ENCODE results near the gene ARHGAP11A.

ARHGAP11A gene

GRCh38 chr15:32657198-32657883, 42.0 kb downstream of the ARHGAP11A start:
- DNase-seq (ENCODE audit: low spot score) = no peak

GRCh38 chr15:32657941-32658340, 42.6 kb downstream of the ARHGAP11A start:
- no peak for DNase-seq (ENCODE audit: low spot score)

GRCh38 chr15:32659340-32660155, 44.2 kb downstream of the ARHGAP11A start:
- DNase-seq (ENCODE audit: low spot score) = no peak

- no peak for DNase-seq (ENCODE audit: low spot score)
Observed at GRCh38 chr15:32663671-32664070, 48.4 kb downstream of the ARHGAP11A start.

- DNase-seq (ENCODE audit: low spot score) = no peak
Observed at GRCh38 chr15:32664796-32665195, 49.5 kb downstream of the ARHGAP11A start.

GRCh38 chr15:32667321-32667720, 52.0 kb downstream of the ARHGAP11A start:
- no peak for DNase-seq (ENCODE audit: low spot score)

GRCh38 chr15:32668942-32669341, 53.6 kb downstream of the ARHGAP11A start:
- DNase-seq (ENCODE audit: low spot score) = no peak

GRCh38 chr15:32669896-32670611, 54.8 kb downstream of the ARHGAP11A start:
- DNase-seq (ENCODE audit: low spot score) = no peak

- DNase-seq (ENCODE audit: low spot score) = no peak
Observed at GRCh38 chr15:32670623-32671022, 55.3 kb downstream of the ARHGAP11A start.

GRCh38 chr15:32671339-32672325, 56.3 kb downstream of the ARHGAP11A start:
- no peak for DNase-seq (ENCODE audit: low spot score)

- DNase-seq (ENCODE audit: low spot score) = no peak
Observed at GRCh38 chr15:32674681-32675080, 59.4 kb downstream of the ARHGAP11A start.

- DNase-seq (ENCODE audit: low spot score) = no peak
Observed at GRCh38 chr15:32675466-32675865, 60.2 kb downstream of the ARHGAP11A start.

GRCh38 chr15:32676169-32676568, 60.9 kb downstream of the ARHGAP11A start:
- no peak for DNase-seq (ENCODE audit: low spot score)

GRCh38 chr15:32677238-32677750, 62.0 kb downstream of the ARHGAP11A start:
- DNase-seq (ENCODE audit: low spot score) = no peak

GRCh38 chr15:32679298-32679690, 64.0 kb downstream of the ARHGAP11A start:
- DNase-seq (ENCODE audit: low spot score) = no peak

- no peak for DNase-seq (ENCODE audit: low spot score)
Observed at GRCh38 chr15:32682569-32682968, 67.3 kb downstream of the ARHGAP11A start.

GRCh38 chr15:32682977-32683630, 67.8 kb downstream of the ARHGAP11A start:
- no peak for DNase-seq (ENCODE audit: low spot score)

GRCh38 chr15:32683906-32684584, 68.7 kb downstream of the ARHGAP11A start:
- no peak for DNase-seq (ENCODE audit: low spot score)

- no peak for DNase-seq (ENCODE audit: low spot score)
Observed at GRCh38 chr15:32685576-32685975, 70.3 kb downstream of the ARHGAP11A start.

- no peak for DNase-seq (ENCODE audit: low spot score)
Observed at GRCh38 chr15:32687556-32687955, 72.3 kb downstream of the ARHGAP11A start.

Data from CD4-positive, alpha-beta T cell treated with Interleukin-6 at 100 ng/mL for 8 hours (primary cell).